Upper lobe of right lung (tissue), 1 donor: Measurements from ENCODE around the gene MYOG. TPM values are rescaled to one million over a fixed set of nuclear protein-coding genes. Genes with fewer than 3 reads are reported as not detected.

Source experiments
- ATAC-seq: fragments of 200-7000 bp; cut with Tn5 transposase; one replicate; pipeline ENCODE4 v1.9.1; 2020; ENCODE audit warnings: mild to moderate bottlenecking, moderate library complexity
- DNase-seq: peaks from one replicate; pipeline ENCODE4 v3.0.0-alpha.2; 2020
- H3K27ac ChIP-seq: fragments of 200-600 bp; one replicate; pipeline ENCODE4 v1.8.0; 2022
- H3K27me3 ChIP-seq: fragments of 200-600 bp; one replicate; pipeline ENCODE4 v1.8.0; 2022; ENCODE audit warnings: mild to moderate bottlenecking
- H3K36me3 ChIP-seq: fragments of 200-600 bp; one replicate; pipeline ENCODE4 v1.8.0; 2022
- H3K4me1 ChIP-seq: fragments of 200-600 bp; one replicate; pipeline ENCODE4 v1.8.0; 2022
- H3K4me3 ChIP-seq: fragments of 200-600 bp; one replicate; pipeline ENCODE4 v1.8.0; 2022; ENCODE audit warnings: mild to moderate bottlenecking
- H3K9me3 ChIP-seq: fragments of 200-600 bp; one replicate; pipeline ENCODE4 v1.8.0; 2022
- CTCF ChIP-seq: fragments of 200-600 bp; IDR thresholded peaks from one replicate; pipeline ENCODE4 v1.8.0; 2022; ENCODE audit warnings: antibody characterized with exemption
- intact Hi-C: fragments of 100-400 bp; cut with DNase I; formaldehyde crosslinking; loops from one replicate; pipeline ENCODE4 v1.11.0; 2022
- total RNA-seq: library from RNA; stranded (reverse); fragmentation: NEBNext Ultra II Directional; extraction: Animal tissue kit (Norgen Biotek cat#: 25700); gene quantifications from one replicate; pipeline ENCODE4 v1.2.1, GENCODE V29; 2021
- donor health status: DM: no; HTN: yes; CAD: no; lungs with severe emphysema.

The MYOG gene
- total RNA-seq, 1 donor from 2014 or later, result not detected

- Histone ChIP-seq H3K36me3 (no peaks in the 10 kb centered on the region), H3K4me3 (no peak overlapping the region), H3K4me1 (no peaks in the 10 kb centered on the region), H3K27ac (no peak overlapping the region), H3K27me3 (no peaks in the 10 kb centered on the region), H3K9me3 (no peaks in the 10 kb centered on the region)
- no peak for ATAC-seq
- no peak for TF ChIP-seq CTCF
- intact Hi-C loops, result no loop called here
- DNase-seq, result no peak
Measured at GRCh38 chr1:203083463-203083921, 2.3 kb downstream of the MYOG start.

- no peak for DNase-seq
- Histone ChIP-seq H3K9me3 (no peaks in the 10 kb centered on the region), H3K4me3 (no peak overlapping the region), H3K27ac (no peak overlapping the region), H3K27me3 (no peaks in the 10 kb centered on the region), H3K4me1 (no peaks in the 10 kb centered on the region), H3K36me3 (no peaks in the 10 kb centered on the region)
- no peak for ATAC-seq
- intact Hi-C loops, result no loop called here
- TF ChIP-seq CTCF, result no peak
Measured at GRCh38 chr1:203082571-203083462, 3.0 kb downstream of the MYOG start.

- no peak for TF ChIP-seq CTCF
- H3K27me3 ChIP-seq, result no peaks in the 10 kb centered on the region
- intact Hi-C loops, result no loop called here
Measured at GRCh38 chr1:203082231-203082505, 3.6 kb downstream of the MYOG start.

DNA sequence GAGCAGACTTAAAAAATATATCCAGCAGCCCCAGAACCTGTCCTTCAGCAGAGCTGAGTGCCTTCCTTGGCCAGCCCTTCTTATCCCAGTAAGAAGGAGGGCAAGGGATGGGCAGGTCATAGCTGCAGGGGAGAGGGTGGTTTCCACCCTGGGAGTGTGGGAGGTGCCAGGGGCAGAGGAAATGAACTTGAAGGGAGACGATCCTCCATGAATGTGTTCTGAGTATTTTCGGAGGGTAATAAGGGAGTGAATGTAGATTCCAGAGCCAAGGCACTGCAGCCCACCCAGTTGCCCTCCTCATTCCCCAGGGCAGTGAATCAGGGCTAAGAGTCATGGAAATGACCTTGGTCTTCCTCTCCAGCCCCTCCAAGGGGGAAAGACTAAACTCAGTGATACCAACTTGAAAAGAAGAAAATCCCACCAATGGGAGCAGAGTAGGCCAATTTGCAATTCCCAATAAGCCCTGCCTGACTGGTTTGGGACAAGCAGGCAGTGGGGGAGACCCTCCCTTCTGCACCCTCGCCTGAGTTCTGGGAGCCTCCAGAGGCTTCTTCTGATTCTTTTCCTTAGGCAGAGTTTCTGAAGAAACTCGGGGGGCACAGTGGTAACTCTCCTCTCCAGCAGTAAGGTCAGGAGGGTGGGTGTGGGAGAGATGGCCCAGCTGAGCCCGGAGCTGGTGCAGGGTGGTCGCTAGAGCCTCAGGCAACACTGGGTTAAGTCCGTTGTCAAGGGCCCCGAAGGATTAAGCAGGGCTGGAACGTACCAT is 4.2 kb downstream of the MYOG start:
- Histone ChIP-seq H3K4me1 (no peaks in the 10 kb centered on the region), H3K4me3 (no peak overlapping the region), H3K36me3 (no peaks in the 10 kb centered on the region), H3K27me3 (no peaks in the 10 kb centered on the region), H3K9me3 (no peaks in the 10 kb centered on the region), H3K27ac (no peak overlapping the region)
- ATAC-seq (no peak), DNase-seq (no peak)
- no peak for TF ChIP-seq CTCF
- intact Hi-C loops, result no loop called here

More at GRCh38 chr1:203082231-203082505, 3.6 kb downstream of the MYOG start:
- Histone ChIP-seq H3K27ac (no peak overlapping the region), H3K36me3 (no peaks in the 10 kb centered on the region), H3K9me3 (no peaks in the 10 kb centered on the region), H3K4me3 (no peak overlapping the region), H3K4me1 (no peaks in the 10 kb centered on the region)
- DNase-seq, result no peak
- no peak for ATAC-seq

GRCh38 chr1:203080456-203080855 is 5.4 kb downstream of the MYOG start:
- Histone ChIP-seq H3K27me3 (peaks cover 6% of the 10 kb centered on the region), H3K9me3 (no peaks in the 10 kb centered on the region), H3K4me3 (no peak overlapping the region), H3K4me1 (peaks cover 6% of the 10 kb centered on the region), H3K27ac (no peak overlapping the region), H3K36me3 (no peaks in the 10 kb centered on the region)
- TF ChIP-seq CTCF, result no peak
- DNase-seq (no peak), ATAC-seq (no peak)
- intact Hi-C loops, result no loop called here
